Esophagus squamous epithelium (tissue), 5 donors: ENCODE results near the gene CABLES1. TPM values are rescaled to one million over a fixed set of nuclear protein-coding genes. Genes with fewer than 3 reads are reported as not detected.

Source experiments
- DNase-seq: peaks from one replicate; lab custom pipeline; 2025; lab: John Stamatoyannopoulos, UW
- H3K27ac ChIP-seq, 4 donors: fragments of 200-600 bp; sonication (generic); one replicate each; pipeline ENCODE4 v1.5.1; 2016 to 2019; ENCODE audit warnings: mild to moderate bottlenecking in 1 of 4
- H3K27me3 ChIP-seq, 4 donors: fragments of 200-600 bp; sonication (generic); 1 replicate in 3 of 4; 2 replicates in 1 of 4; pipeline versions ENCODE4 v1.5.1 to v1.6.0; 2017 to 2021; ENCODE audit warnings: antibody characterized with exemption in 1 of 4
- H3K36me3 ChIP-seq, 3 donors: fragments of 200-600 bp; sonication (generic); one replicate each; pipeline ENCODE4 v1.5.1; 2016 to 2019
- H3K4me1 ChIP-seq, 3 donors: fragments of 200-600 bp; sonication (generic); one replicate each; pipeline ENCODE4 v1.5.1; 2017 to 2019
- H3K4me3 ChIP-seq, 4 donors: fragments of 200-600 bp; sonication (generic); 1 replicate in 3 of 4; 2 replicates in 1 of 4; pipeline ENCODE4 v1.5.1; 2016 to 2019; ENCODE audit warnings: mild to moderate bottlenecking in 2 of 4, moderate library complexity in 1 of 4
- H3K9me3 ChIP-seq, 3 donors: fragments of 200-600 bp; sonication (generic); one replicate each; pipeline ENCODE4 v1.5.1; 2016 to 2019
- POLR2A ChIP-seq, 4 donors: fragments of 450-650 bp; IDR thresholded peaks; one replicate each; pipeline ENCODE4 v1.6.1; 2017; ENCODE audit warnings: antibody characterized with exemption in 4 of 4, mild to moderate bottlenecking in 4 of 4, moderate library complexity in 3 of 4
- WGBS, 2 donors: methylation state at CpG; one replicate each; pipeline ENCODE4 v1.1.5; 2018; 5-methylcytosine and 5-hydroxymethylcytosine counted together
- intact Hi-C: fragments of 100-400 bp; cut with DNase I; formaldehyde crosslinking; loops from one replicate; pipeline ENCODE4 v1.15.0; 2022
- total RNA-seq, 4 donors: library from RNA; depleted of rRNA; stranded (reverse); fragments of >200 nt; gene quantifications; one replicate each; pipeline ENCODE4 v1.1.0, GENCODE V29; 2016
- TF ChIP-seq, protein P1 (sequence below), 6 experiments: fragments of 450-650 bp in 4 of 6; fragments of 200-600 bp in 2 of 6; sonication (generic) in 2 of 6; IDR thresholded peaks; one replicate each; pipeline ENCODE4 v1.5.1; 2016 to 2019; ENCODE audit warnings: antibody characterized with exemption in 6 of 6, mild to moderate bottlenecking in 4 of 6, moderate library complexity in 4 of 6
- donor health status: DM: yes; HTN: yes; CAD: no.

Gene CABLES1
- total RNA-seq, 4 donors from 2014 or later = 4.4 to 9.9 (median 8.5) TPM

DNA sequence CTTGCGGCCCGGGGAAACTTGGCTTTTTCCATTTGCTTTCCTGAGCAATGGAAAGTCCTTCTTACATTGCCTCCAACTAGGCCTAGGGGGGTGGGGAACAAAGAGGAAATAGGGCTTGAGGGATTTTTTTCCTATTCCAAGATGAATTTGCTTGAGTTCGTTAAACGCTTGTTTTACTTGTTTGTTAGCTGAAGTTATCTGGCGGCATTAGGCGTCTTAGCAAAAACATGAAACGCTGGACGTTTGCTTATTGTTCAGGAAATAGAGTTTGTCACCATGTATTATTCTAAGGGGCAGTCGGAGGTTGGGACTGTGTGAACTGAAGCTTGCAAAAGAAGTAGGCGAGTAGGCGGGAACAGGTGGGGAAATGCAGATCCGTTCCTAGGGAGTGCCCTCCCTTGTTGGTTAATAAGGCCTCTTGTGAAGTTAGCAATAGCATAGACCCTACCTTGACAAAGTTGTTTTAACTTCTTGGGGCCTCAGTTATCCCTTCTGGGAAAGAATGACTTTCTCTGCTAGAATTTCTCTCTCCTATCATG, 1.9 kb downstream of the CABLES1 start:
- Histone ChIP-seq H3K9me3 (no peaks in the 10 kb centered on the region), H3K27me3 (peaks cover 0 to 20% (median 0%) of the 10 kb centered on the region in 4 donors), H3K4me1 (peaks cover 34 to 61% (median 35%) of the 10 kb centered on the region in 3 donors), H3K36me3 (no peaks in the 10 kb centered on the region), H3K4me3 (peak overlapping the region; percentile 69 to 78 (median 75)), H3K27ac (peak overlapping the region; percentile 69 to 90 (median 85))
- TF ChIP-seq POLR2A (IDR thresholded peaks at IDR 0.05) = no peak
- TF ChIP-seq, protein P1, sequence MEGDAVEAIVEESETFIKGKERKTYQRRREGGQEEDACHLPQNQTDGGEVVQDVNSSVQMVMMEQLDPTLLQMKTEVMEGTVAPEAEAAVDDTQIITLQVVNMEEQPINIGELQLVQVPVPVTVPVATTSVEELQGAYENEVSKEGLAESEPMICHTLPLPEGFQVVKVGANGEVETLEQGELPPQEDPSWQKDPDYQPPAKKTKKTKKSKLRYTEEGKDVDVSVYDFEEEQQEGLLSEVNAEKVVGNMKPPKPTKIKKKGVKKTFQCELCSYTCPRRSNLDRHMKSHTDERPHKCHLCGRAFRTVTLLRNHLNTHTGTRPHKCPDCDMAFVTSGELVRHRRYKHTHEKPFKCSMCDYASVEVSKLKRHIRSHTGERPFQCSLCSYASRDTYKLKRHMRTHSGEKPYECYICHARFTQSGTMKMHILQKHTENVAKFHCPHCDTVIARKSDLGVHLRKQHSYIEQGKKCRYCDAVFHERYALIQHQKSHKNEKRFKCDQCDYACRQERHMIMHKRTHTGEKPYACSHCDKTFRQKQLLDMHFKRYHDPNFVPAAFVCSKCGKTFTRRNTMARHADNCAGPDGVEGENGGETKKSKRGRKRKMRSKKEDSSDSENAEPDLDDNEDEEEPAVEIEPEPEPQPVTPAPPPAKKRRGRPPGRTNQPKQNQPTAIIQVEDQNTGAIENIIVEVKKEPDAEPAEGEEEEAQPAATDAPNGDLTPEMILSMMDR (IDR thresholded peaks at IDR 0.05) = no peak
- DNase-seq = no peak
- intact Hi-C loops = loop anchor here (10.0 kb wide), 2 partner anchors 98 to 218 kb away; no protein-coding TSS in a partner anchor
- whole genome bisulfite sequencing, 2 donors = 16 to 23% methylated on average over 12 of the region's 12 CpGs

DNA sequence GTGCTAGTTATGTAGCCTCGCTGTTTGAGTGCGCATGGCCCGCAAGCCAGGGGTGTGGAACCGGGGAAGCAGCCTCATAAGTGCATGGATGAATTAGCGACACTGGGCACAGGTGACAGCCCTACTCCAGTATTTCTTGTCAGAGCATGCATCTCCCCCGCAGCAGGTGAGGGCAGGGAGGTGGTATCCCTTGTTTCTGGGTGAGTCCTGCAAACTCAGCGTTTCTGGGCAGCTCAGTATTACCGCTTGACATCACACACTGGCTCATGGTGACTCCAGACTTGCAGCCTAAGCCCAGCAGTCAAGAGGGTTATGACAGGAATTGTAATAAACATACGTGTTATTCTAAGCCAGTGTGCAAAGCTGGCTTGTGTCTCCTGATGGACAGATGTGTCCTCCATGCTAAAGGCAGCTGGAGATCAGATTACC, 2.5 kb downstream of the CABLES1 start:
- Histone ChIP-seq H3K27me3 (peaks cover 0 to 20% (median 0%) of the 10 kb centered on the region in 4 donors), H3K36me3 (no peaks in the 10 kb centered on the region), H3K4me1 (peaks cover 40 to 67% (median 42%) of the 10 kb centered on the region in 3 donors), H3K4me3 (peak overlapping the region in 3 of 4 donors; percentile 74 to 78 (median 76)), H3K9me3 (no peaks in the 10 kb centered on the region), H3K27ac (peak overlapping the region; percentile 12 to 90 (median 74))
- intact Hi-C loops = loop anchor here (10.0 kb wide), 2 partner anchors 97 to 217 kb away; no protein-coding TSS in a partner anchor
- TF ChIP-seq, protein P1 (IDR thresholded peaks at IDR 0.05) = no peak
- no peak for TF ChIP-seq POLR2A (IDR thresholded peaks at IDR 0.05)
- WGBS, 2 donors = 37 to 54% methylated on average over 8 to 9 of the region's 9 CpGs
- DNase-seq = no peak

DNA sequence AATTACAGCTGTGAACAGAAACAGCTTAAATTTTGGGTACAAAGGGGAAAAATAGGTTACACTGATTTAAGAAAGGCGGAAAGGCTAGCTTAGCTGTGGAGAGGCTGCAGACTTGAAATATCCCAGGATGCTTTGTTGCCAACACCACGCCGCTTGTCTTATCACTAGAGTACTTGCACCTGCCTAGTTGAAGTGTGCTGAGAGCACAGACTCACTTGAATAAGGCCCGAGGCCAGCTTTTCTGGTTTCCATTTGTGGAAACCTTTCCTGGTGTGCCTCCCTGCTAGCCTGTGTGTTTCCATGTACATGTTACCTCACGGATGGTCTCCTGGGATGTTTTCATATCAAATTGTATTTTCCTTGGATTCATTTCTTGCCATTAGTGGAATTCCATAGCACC, 3.2 kb downstream of the CABLES1 start:
- no peak overlapping the region for H3K4me3 ChIP-seq
- WGBS, 2 donors = 80 to 86% methylated on average over 5 of the region's 5 CpGs
- DNase-seq = no peak

DNA sequence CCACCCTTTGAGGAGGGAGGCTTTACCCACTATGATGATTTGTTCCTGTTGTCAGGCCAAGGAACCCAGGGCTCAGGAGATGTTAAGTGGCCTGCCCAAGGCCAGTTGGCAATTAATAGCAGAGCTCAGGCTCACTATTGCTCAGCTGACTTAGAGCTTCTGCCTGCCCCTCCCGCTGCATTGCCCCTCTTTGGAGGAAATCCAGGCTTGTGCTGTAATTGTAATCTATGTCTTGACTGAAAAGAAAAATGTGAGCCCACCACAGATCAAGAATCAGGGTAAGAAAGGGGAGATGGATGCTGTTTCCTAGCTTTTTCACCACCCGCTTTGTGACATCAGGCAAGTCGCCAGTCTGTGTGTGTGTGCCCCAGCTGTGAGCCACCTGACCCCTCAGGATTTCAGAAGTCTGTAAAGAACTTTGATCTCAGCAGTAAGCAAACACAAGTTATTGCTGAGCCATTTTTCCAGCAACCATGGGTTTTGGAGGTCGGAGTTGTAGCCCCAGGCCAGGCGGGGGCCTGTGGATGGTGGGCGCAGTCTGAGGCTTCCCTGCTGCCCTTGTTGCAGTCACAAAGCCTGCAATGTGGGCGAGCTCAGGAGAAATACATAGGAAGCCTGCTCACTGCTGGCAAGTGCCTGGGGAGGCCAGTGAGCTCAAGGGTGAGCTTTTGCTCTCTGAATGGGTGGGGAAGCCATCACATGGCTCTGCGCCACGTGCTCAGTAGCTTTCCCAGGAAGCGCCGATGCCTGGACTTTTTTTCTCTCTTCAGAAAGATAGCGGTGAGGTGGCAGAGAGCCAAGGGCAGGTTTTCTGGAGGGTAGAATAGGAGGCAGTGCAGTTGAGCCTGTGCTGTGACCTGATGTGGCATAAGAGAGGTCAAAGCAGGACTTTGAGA, 6.1 kb downstream of the CABLES1 start:
- no peaks in the 10 kb centered on the region for H3K36me3 ChIP-seq
- 47 to 50% methylated on average over 7 to 8 of the region's 12 CpGs for WGBS, 2 donors
- H3K4me3 ChIP-seq = no peak overlapping the region
- TF ChIP-seq POLR2A (IDR thresholded peaks at IDR 0.05) = no peak
- TF ChIP-seq, protein P1 (IDR thresholded peaks at IDR 0.05) = no peak
- peak overlapping the region in 3 of 4 donors; percentile 80 to 84 (median 84) for H3K27ac ChIP-seq
- no peaks in the 10 kb centered on the region for H3K9me3 ChIP-seq
- no peak for DNase-seq
- peaks cover 39 to 65% (median 43%) of the 10 kb centered on the region in 3 donors for H3K4me1 ChIP-seq
- H3K27me3 ChIP-seq = peaks cover 0 to 7% (median 0%) of the 10 kb centered on the region in 4 donors
- intact Hi-C loops = no loop called here

More for the DNA sequence above, 3.2 kb downstream of the CABLES1 start:
- no peaks in the 10 kb centered on the region for H3K36me3 ChIP-seq
- H3K9me3 ChIP-seq = no peaks in the 10 kb centered on the region
- TF ChIP-seq, protein P1 (IDR thresholded peaks at IDR 0.05) = no peak
- no peak for TF ChIP-seq POLR2A (IDR thresholded peaks at IDR 0.05)
- no peak overlapping the region for H3K27ac ChIP-seq
- peaks cover 0 to 20% (median 0%) of the 10 kb centered on the region in 4 donors for H3K27me3 ChIP-seq
- peaks cover 45 to 74% (median 48%) of the 10 kb centered on the region in 3 donors for H3K4me1 ChIP-seq
- intact Hi-C loops = loop anchor here (10.0 kb wide), 2 partner anchors 96 to 216 kb away; no protein-coding TSS in a partner anchor
